Measurements from ENCODE around the gene POR.

POR gene

DNA sequence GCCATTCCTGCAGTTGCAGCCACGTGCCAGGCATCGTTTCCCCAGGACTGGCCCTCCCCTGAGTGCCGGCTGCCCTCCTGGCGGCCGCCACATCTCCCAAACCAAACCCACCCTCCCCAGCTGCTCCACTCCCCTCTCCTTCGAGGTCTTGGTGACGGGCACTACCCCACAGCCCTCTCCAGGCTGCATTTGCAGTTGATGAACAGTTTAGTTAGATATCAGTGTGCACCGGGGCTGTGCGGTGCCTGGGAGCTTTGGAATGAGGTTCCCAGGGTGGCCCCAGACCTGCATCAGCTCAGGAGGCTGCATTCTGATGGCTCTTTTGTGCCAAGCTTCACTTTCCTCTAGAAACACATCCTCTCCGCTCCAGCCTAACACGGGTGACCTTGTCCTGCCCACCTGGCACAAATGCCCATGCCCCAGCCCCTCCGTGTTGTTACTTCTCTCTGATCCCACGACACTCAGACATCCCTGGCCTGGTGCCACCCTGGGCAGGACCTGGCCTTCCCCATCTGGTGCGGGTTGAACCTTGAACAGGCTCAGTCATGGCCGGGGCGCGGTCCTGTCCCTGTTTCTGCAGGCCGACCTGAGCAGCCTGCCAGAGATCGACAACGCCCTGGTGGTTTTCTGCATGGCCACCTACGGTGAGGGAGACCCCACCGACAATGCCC, 64.9 kb downstream of the POR start:
- no peak for DNase-seq (ENCODE audit: low read depth)

DNA sequence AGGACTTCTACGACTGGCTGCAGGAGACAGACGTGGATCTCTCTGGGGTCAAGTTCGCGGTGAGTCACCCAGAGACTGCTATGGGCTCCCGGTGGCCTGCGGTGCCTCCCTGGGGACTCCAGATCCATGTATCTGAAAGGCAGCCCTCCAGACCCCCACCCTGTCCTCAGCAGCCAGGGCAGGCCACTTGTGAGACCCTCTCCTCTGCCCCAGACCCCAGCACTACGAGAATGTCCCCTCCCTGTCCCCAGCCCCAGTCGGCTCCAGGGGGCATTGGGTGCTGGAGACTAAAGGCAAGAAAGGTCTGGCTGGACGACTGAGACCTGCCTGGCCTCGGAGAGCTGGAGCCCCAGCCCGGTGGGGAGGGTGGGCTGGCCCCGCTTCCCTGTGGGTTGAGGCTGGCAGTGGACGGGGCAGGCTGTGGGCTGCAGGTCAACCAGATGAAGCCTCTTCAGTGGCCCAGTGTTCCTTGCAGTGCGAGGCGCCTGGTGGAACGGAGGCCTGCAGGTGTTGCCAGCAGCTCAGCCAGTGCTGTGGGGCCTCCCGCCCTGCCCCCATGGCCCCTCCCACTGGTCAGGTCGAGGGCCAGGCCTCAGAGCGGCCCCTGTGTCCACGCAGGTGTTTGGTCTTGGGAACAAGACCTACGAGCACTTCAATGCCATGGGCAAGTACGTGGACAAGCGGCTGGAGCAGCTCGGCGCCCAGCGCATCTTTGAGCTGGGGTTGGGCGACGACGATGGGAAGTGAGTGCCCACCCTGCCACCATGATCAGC, 65.7 kb downstream of the POR start:
- DNase-seq (ENCODE audit: low read depth): no peak

DNA sequence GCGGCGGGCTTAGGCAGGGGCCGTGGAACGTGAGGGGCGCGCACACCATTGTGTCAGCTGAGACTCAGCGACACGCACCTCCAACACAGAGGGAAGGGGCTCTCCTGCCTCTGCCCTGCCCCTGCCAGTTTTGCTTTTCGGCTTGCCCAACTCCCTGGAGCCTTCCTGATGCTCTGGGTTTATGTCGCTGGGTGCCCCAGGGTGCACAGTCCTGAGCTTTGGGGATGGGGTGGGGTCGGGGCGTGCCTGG, 66.2 kb downstream of the POR start:
- no peak for DNase-seq (ENCODE audit: low read depth)

DNA sequence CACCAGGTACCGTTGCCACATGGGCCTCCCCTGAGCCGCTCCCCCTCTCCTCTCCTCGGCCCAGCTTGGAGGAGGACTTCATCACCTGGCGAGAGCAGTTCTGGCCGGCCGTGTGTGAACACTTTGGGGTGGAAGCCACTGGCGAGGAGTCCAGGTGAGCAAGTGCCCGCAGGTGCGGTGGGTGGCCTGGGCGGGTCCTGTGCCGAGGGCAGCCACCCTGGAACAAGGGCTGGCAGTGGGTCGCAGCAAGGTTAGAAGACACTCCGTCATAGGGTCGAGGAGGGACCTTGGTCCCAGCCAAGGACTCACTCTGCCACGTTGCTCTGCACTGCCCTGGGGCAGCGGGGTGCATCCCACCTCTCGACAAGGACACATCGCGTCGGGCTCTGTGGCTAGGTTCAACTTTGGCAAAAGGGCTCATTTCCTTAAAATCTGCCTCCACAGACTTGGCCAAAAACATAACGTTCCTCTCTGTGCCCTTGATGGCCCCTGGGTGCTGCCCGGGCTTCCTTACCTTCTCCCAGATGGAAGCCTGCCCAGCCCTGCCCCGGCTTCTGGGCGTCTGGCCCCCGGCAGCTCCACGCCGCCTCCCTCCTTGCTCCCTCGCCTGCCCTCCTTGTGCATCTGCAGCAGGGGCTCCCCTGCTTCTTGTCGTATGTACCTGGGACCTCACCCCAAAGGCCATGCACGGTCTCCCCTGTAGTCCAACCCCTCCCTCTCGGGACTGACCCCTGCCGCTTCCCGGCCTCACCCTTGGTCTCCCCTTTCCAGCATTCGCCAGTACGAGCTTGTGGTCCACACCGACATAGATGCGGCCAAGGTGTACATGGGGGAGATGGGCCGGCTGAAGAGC, 66.7 kb downstream of the POR start:
- no peak for DNase-seq (ENCODE audit: low read depth)

DNA sequence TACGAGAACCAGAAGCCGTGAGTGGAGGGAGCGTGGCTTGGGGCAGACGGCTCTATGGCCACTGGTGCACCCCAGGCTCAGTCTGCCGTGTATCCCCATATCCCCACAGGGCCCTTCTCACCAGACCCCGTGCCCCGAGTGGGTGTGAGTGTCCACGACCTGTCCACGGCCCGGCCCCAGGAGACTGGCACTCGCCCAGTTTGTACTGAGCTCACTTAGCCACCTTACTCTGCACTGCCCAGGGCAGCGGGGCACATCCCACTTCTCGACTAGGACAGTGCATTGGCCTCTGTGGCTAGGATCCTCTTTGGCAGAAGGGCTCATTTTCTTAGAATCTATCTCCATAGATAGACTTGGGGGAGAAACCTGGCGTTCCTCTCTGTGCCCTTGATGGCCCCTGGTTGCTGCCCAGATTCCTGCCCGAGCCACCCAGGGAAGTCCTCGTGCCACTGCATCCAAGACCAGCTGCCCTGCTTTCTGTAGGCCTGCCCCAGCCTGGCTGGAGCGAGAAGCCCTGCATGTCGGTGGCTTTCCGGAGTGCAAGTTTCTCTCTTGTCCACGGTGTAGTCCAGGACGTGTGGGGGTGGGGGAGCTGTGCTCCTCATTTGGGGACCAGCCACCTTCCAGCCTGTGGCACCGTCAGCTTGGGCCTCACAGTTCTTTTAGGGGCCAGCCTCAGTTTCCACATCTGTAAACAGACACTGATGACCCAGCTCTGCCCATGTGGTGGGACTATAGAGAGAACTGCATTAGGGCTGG, 67.5 kb downstream of the POR start:
- no peak for DNase-seq (ENCODE audit: low read depth)

DNA sequence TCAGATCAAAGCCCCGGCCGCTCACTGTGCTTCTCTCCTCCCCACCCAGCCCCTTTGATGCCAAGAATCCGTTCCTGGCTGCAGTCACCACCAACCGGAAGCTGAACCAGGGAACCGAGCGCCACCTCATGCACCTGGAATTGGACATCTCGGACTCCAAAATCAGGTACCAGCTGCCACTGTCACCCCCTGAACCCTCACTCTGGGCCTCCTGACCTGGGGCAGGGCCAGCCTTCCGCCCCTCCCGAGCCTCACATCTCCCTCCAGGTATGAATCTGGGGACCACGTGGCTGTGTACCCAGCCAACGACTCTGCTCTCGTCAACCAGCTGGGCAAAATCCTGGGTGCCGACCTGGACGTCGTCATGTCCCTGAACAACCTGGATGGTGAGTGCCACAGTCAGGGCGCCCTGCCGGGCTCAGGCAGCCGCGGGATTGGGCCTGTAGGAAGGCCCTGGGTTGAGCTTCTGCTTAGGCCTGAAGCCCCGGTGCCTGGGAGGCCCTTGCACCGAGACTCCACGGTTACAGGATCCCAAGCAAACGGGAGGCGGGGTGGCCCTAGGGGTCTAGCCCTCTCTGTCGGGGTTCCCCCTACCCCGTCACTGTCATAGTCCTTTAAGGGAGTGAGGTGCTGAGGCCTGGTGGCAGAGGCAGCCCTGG, 68.6 kb downstream of the POR start:
- DNase-seq (ENCODE audit: low read depth): no peak

DNA sequence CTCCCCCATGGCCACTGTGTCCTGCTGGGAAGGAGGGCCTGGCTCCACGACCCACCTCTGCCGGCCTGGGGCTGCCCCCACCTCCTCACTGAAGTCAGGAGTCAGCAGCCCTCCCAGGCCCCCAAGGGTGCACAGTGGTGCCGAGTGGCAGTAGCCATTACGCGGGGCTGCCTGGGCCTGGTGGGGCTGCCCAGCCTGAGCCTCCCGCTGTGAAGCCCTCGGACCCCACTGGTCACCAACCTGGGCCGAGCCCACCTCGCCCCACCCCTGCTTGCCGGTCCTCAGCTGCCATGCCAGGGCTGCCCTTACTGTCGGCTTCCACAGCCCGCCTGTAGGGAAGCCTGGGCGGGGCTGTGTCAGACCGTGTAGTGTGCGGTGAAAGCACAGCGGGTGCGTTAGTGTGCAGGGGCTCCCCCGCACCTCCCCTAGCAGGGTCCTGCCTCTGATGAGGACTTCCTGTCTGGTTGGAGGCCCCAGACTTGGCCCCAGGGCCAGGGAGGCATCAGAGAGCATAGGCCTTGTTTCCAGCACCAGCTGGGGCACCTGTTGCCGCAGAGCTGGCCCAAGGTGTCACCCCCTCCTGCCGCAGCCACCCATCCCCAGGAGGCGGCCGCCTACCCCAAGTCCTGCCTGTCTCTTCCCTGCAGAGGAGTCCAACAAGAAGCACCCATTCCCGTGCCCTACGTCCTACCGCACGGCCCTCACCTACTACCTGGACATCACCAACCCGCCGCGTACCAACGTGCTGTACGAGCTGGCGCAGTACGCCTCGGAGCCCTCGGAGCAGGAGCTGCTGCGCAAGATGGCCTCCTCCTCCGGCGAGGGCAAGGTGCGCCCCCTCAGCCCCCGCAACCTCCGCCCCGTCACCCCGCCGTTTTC, 69.4 kb downstream of the POR start:
- no peak for DNase-seq (ENCODE audit: low read depth)

DNA sequence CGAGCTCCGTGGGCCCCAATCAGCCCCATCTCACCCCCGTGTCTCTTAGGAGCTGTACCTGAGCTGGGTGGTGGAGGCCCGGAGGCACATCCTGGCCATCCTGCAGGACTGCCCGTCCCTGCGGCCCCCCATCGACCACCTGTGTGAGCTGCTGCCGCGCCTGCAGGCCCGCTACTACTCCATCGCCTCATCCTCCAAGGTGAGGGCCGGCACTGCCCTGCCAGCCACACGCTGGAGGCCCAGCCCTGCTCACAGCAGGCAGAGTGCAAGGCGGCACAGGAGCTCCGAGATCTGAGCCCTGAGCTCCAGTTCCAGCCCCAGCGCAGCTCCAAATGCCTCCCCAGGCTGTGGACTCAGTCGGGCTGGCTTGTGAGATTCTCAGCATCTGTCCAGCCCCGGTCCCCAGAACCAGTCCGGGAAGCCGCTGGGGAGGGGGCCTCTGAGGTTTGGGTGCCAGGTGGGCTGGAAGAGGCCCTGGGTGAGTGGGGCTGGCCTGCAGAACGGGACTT, 70.1 kb downstream of the POR start:
- no peak for DNase-seq (ENCODE audit: low read depth)

DNA sequence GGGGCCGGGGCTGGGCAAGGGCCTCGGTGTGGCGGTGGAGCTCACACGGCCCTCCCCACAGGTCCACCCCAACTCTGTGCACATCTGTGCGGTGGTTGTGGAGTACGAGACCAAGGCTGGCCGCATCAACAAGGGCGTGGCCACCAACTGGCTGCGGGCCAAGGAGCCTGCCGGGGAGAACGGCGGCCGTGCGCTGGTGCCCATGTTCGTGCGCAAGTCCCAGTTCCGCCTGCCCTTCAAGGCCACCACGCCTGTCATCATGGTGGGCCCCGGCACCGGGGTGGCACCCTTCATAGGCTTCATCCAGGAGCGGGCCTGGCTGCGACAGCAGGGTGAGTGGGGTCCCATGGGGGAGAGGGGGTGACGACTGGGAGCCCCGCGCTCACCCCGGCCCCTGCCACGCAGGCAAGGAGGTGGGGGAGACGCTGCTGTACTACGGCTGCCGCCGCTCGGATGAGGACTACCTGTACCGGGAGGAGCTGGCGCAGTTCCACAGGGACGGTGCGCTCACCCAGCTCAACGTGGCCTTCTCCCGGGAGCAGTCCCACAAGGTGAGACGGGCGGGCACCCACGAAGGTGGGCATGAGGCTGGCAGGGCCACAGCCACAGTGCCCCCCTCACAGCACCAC, 70.7 kb downstream of the POR start:
- DNase-seq (ENCODE audit: low read depth): no peak

DNA sequence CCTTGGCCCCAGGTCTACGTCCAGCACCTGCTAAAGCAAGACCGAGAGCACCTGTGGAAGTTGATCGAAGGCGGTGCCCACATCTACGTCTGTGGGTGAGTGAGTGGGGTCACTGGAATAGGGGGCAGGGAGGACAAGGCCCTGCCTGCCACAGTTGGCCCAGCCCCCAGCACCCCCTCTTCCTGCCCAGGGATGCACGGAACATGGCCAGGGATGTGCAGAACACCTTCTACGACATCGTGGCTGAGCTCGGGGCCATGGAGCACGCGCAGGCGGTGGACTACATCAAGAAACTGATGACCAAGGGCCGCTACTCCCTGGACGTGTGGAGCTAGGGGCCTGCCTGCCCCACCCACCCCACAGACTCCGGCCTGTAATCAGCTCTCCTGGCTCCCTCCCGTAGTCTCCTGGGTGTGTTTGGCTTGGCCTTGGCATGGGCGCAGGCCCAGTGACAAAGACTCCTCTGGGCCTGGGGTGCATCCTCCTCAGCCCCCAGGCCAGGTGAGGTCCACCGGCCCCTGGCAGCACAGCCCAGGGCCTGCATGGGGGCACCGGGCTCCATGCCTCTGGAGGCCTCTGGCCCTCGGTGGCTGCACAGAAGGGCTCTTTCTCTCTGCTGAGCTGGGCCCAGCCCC, 71.3 kb downstream of the POR start:
- no peak for DNase-seq (ENCODE audit: low read depth)

DNA sequence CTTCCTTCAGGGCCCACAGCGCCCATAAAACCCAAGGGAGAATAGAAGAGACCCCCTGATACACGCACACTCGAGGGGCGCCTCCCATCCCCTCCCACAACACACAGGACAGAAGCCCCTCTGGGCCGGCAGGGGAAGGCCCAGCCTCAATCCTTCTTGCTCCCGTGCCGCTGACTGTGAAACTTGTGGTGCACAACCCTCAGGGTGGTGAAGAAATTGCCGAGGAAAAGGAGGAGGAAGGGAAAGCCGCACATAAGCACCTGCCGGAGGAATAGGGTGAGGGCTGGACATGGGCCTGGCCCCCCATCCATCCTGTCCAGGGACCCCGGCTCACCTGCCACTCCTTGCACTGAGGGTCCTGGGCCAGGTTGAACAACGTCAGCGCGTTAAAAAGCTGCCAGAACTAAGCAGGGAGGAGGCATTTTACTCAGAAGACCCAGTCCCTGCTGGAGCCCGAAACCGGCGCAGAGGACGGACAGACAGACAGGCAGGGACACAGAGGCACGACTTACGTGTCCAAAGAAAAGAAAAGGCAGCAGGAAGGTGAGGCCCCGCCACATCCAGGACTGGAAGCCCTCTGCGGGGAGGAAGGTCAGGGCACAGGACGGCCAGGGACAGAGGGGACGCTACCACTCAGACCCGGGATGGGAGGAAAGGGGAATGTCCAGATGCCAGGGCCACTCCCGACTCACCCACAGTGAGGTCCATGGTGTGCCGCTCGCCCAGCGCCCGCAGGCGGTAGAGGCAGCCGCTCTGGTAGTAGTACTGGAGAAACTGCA, 72.3 kb downstream of the POR start:
- no peak for DNase-seq (ENCODE audit: low read depth)

DNA sequence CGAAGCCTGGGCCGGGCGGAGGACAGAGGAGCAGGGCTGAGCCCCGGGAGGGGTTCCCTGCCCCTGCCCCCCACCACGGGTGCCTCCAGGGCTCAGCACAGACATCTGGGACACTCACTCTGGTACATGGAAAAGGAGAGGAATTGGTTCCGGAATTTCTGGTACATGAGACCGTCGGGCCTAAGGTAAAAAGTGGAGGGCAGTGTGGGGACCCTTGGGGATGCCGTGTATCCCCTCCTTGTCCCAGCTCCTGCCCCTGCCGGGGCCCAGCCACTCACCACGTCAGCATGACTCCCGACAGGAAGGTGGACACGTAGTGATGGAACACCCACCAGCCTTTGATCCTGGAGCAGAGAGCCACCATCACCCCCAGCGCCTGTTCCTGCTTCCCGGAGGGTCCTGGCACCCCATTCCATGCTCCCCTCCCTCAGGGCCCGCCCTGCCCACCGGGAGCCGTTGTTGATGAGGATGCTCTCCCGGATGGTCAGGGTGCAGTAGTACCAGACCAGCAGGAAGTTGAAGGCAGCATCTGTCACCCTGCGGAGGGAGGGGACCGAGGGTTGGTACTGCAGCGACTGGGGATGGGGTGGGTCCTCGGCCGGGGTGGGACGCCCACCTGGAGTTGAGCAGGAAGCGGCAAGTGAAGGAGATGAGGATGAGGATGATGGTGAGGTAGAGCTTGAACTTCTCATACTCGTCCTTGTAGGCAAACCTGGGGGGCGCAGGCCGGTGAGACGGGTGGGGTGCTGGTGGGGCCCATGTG, 73.0 kb downstream of the POR start:
- no peak for DNase-seq (ENCODE audit: low read depth)

DNA sequence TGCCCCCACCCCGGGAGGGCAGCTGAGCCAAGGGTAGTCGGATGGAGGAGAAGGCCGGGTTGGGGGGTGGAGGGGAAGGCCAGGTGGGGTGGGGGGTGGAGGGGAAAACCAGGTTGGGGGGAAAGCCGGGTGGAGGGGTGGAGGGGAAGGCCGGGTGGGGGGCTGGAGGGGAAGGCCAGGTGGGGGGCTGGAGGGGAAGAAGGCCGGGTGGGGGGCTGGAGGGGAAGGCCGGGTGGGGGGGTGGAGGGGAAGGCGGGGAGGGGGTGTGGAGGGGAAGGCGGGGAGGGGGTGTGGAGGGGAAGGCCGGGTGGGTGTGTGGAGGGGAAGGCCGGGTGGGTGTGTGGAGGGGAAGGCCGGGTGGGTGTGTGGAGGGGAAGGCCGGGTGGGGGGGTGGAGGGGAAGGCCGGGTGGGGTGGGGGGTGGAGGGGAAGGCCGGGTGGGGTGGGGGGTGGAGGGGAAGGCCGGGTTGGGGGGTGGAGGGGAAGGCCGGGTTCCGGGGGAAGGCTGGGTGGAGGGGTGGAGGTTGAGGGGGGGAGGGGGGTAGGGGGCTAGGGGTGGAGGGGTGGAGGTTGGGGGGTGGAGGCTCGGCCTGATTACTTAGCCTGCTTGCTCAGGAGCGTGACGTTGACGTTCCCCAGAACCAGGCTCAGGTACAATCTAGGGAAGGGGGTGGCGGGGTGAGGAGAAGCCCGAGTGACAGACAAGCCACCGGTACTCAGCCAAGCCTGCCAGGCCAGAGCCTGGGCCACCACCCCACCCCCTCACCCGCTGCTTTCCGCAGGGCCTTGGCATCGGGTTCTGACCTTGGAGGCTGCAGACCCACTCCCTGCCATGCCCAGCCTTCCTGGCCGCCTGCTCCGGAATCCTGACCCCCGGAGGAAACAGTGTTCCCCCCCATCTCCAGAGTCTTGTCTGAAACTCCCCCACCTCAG, 73.9 kb downstream of the POR start:
- no peak for DNase-seq (ENCODE audit: low read depth)

DNA sequence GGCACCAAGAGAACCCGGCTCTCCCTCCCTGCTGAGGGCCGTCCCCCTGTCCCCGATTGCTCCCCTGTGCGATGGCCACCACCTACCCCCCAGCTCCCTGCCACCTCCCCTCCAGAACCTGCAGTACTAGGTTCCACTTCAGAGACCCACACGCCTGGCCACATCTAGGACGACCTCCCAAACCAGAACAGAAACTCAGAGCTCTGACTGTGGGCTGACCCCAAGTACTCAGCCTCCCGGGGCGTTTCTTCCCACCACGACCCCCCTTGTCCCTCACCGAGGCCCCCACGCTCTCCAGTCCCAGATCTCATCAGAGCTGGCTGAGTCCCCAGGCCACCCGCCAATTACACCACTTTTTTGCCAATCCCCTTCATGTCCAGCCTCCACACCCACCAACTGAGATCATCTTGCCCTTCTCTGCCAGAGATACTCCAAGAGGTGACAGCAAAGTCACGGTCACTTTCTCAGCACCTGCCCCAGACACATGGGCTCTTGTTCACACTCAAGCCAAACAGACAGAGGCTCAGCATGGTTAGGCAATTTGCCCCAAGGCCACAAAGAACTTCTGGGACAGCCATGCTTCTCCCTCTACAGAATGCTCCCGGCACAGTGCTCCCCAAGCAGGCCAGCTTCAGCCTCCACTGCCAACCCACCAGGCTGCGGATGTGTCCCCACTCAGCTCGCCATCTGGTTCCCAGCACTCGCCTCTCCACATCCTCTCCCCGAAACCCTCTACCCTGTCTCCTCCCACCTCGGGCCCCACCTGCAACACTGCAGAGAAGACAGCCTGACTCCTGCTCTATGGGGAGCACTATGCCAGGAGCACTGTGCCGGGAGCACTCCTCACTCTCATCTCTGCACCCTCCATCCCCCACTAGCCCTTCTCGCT, 74.8 kb downstream of the POR start:
- DNase-seq (ENCODE audit: low read depth): no peak

DNA sequence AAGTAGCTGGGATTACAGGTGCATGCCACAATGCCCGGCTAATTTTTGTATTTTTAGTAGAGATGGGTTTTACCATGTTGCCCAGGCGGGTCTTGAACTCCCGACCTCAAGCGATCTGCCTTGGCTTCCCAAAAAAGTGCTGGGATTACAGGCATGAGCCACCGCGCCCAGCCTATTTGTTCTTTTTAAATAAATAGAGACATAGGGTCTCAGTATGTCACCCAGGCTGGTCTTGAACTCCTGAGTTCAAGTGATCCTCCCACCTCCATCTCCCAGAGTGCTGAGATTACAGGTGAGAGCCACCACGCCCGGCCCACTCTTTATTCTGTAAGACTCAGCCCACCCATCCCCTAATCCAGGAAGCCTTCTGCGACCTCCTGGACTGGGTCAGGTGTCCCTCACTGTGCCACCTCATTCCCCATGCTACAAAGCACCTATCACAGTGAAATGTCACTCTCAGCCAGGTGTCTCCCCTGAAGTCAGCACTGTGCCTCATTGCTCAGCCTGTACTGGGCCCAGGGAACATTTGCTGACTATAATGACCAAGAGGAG, 76.7 kb downstream of the POR start:
- DNase-seq (ENCODE audit: low read depth): no peak

All from HS-5 (cell line).